CD4-positive, alpha-beta T cell treated with Interleukin-12 subunit alpha and Interleukin-12 subunit beta, for 1 hour (primary cell): ENCODE results near the gene FOXC2.

ENCODE experiments used
- DNase-seq: peaks from one replicate; pipeline ENCODE4 v3.0.0-alpha.2; 2020

FOXC2 gene

DNA sequence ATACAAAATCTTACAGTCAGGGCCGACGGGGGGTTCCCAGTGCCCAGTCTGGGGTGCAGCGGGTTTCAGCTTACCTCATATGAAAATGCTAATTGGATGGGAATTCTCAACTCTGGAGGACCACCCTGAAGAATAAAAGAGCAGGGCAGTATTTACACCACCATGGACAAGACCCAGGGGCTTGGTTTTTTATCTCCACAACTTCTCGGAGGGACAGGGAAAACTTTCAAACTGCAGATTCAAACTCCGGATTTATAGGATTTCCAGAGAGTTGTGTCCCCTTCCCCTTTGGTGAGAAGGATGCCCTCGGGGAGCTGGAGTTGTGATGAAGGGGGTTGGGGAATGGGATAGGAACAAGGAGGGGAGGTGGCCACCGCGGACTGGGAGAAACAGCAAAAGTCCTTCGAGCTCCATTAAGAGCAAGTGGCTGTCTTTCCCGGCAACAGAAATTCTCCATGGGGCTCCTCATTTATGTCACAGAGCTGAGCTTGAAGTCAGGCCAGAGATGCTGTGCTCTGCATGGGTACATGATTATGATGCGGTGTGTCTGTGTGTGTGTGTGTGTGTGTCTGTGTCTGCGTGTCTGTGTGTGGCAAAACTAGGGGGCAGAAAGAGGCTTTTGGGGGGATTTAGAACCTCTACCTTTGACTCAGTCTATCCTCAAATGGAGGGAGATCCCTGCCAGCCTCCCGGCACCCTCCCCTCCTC, 27.4 kb downstream of the FOXC2 start:
- DNase-seq, result no peak

DNA sequence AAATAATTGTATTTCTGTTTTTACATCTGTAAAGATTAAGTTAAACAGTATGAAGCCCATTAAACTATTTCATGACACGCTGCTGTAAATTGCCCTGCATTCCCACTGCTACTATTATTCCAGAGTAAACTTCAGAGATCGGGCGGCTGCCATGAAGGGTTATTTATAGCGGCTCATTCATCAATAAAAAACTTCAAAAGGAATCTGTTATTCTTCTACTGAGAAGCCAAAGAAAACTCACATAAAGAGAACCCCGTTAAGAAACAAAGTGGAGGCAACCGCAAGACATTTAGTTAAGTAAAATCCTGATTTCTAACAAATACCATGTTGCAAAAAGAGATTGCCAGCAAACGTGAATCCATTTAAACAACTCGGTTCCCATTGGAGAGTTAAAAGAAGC, 28.1 kb downstream of the FOXC2 start:
- DNase-seq, result no peak

DNA sequence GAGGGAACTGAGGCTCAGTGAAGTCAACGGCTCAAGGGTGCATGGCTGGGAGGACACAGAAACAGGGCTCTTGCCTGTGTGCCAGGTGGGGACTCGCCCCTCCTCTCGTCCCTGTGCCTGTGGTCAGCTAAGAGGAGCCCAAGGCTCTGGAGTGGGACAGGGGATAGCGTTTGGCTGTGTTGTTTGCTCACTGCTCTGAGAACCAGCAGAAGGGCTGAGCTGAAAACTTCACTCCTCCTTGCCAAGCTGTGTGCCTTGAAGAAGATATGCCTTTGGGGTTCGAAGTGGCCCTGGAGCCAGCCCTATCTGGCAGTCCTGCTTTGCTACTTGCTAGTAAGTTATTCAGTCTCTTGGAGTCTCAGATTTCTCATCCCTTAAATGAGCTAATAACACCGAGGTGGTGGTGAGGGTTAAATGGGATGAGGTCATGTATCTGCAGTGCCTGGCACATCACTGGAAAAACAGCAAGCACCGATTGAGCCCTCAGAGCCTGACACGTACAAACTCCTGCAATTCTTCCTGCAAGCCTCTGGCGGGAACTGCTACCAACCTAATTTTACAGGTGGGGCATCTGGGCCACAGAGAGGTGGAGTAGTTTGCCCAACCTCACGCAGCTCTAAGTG, 29.5 kb downstream of the FOXC2 start:
- no peak for DNase-seq

DNA sequence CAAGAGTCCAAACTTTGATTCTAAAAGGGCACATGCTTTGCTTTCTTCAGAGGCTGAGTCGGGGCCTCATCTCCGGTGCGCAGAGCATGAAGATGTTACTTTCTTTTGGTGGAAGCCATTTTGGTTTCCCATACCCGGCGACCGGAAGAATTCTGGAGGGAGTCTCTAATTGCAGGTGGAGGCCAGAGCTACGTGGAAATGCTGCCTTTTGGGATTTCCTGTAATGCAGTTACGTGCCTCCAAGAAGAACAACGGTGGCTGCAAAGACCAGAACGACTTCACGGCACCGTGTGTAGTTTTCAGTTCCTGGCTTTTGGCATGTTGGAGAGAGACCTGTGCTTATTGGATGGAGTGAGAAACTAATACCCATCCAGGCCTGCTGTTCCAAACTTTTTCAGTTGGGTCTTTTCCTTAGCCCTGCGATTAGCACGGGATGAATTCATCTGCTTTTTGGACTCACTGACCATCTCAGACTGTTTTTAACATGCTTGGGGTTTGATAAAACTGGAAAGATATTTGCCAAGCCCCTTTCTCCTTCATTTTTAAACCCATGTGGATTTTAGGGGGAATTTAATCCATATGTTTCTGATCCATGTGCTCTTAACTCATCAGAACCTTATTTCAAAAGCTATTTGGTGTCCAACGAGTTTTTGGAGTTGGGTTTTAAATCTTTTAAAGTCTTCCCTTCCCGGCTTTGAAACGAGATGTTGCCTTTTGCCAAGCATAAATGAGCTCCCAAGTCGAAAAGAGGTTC, 30.7 kb downstream of the FOXC2 start:
- DNase-seq, result no peak

DNA sequence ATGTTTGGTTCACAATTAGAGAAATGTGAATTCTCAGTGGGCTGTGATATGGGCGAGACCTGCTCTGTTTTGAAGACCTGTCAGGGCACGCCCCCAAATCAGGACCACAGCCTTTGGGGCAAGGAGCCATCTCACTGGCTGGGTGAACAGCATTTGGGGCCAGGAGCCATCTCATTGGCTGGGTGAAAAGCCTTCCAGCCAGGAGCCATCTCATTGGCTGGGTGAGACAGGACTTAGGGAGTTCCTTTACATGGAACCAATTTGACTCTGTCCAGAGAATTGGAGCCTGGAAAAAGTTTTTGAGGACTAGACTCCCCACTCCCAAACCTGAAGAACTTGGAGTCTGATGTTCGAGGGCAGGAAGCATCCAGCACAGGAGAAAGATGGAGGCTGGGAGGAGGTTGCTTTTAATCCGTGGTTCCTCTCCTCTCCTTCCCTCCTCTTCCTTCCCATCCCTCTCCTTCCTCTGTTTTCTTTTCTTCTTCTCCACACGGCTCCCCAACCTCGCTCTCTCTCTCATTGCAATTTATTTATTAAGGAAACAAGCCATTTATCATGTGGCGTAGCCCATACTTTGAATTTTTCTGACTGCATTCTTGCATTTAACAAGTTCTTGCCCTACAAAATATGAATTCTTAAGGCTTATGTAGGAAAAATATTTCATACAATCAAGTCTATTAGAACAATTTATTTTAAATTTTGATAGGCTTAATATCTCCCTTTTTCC, 31.4 kb downstream of the FOXC2 start:
- no peak for DNase-seq

DNA sequence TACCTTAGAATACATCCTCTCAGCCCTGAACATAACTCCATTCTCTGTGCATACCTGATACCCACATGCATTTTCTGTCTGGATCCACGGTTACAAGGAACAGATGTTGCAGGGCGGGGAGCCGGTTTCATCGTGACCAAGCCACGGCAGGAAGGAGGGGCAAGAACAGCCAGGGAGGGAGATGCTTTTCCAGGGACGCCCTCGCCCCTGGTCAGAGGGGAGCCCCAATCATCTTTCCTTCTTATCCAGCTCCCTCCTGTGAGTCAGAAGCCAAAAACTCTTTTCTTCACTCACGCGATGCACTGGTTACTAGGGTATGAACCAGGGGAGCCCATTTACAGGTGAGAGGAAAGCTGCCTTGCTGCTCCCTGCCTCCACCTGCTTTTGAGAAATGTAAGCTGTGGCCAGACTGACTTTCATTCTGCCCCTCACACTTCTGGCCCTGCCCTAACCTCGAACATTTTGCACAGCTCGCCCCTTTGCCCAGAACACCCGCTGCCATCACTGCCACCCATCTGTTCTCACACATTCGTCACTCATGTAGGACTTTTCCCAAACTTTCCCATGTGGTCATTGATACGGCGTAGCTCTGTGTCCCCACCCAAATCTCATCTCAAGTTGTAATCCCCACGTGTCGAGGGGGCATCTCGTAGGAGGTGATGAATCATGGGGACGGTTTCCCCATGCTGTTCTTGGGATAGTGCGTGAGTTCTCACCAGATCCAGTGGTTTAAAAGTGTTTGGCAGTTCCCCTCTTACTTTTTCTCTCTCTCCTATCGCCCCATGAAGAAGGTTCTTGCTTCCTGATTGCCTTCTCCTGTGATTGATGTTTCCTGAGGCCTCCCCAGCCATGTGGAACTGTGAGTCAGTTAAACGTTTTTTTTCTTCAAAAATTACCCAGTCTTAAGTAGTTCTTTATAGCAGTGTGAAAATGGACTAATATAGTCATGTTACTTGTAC, 32.3 kb downstream of the FOXC2 start:
- DNase-seq, result no peak

DNA sequence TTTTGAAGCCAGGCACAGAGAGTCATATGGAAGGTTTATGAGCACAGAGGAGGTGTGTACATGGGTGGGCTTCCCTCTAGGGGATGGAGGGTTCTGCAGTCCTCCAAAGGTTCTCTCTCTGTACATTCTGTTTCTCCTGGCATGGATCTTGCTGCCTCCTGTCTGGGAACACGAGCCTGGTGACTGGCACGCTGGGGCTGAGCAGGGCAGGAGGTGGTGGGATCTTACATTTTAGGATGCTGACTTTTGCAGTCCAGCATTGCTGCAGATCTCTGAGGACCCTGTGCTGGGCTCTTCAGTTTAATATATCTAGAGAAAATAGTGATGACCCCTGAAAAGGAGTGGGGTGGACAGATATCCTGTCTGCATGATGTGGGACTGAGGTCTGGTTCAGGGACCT, 34.7 kb downstream of the FOXC2 start:
- no peak for DNase-seq

DNA sequence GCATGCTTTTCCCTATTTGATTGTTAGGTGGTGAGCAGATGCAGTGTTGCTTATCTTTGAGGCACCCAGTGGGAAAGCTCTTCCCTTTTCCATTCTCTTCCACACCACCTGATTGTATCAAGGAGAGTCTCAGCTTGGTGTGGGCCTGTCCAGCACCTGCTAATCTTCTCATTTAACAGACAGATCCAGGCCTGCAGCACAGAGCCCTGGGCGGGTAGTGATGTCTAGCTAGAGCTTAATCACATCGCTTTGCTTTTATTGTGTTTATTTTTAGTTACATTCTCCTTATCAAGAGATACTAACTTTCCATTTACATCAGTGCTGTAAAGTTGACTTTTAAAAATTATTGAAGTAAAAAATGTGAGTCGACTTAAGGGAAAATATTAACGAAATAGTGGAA, 35.9 kb downstream of the FOXC2 start:
- no peak for DNase-seq

DNA sequence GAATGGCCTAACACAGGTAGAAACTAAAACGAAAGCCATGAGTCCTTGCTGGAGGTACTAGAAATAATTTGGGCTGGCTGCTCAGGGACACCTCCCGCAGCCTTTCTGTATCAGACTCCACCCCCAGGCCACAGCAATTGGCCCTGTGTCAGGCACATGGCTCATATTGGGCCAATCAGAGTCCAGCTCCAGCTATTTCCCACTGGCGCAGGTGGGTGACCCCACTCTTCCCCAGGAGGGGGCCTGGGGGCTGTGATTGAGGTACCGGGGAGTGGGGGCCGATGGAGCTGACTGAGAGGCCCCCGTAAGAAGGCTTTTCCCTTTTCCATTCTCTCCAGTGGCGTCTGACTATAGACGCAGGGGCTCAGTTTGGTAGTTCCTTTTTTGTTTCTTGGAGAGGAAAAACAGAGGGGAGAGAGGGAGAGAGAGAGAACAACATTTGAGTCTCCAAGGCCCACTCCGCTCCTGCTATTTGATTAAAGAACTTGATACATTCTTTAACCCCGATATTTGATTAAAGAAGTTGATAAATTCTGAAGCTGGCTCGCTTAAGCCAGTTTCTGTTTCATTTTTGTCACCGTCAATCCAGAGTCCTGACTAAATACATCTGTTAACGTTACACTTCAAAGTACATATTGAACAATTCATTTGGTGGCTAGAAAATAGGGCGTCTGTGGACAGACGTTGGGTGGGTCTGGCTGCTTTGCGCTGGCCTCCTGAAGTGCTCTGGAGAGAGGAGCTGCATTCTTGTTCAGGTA, 38.0 kb downstream of the FOXC2 start:
- DNase-seq, result peak; percentile 55

DNA sequence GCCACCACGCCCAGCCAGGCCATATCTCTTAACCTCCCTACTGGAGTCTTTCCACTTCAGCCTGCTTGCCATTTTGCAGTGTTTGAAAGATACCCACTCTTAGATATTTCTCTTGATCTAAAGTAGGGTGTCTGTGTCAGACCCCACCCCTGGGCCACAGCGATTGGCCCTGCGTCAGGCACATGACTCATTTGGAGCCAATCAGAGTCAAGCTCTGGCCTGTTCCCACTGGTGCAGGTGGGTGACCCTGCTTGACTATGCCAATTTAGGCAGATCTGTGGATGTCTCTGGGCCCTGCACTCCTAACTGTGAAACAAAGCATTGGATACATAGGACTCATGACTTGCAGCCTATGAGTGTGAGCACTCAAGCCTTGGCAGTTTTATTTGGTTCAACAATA, 39.3 kb downstream of the FOXC2 start:
- DNase-seq, result no peak

DNA sequence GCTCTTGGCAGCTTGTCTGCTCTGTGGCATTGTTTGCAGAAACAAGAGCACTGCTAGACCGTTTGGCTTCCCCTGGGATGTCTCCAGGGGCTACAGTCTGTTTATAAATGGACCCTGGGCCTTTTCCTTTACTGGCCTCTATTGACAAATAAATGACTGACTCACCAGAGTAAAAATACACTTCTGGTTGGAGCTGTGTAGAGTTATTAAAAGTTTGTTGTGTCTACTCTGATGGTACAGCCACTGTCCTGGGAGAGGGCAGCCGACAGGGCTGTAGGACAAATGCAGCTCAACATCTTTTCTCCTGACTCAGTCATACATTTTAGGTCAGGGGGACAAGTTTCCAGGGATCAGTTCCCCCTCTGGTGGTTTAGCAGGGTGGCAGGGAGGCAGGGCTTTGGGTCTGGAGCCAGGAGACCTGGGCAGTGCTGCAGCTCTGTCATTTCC, 41.7 kb downstream of the FOXC2 start:
- no peak for DNase-seq

DNA sequence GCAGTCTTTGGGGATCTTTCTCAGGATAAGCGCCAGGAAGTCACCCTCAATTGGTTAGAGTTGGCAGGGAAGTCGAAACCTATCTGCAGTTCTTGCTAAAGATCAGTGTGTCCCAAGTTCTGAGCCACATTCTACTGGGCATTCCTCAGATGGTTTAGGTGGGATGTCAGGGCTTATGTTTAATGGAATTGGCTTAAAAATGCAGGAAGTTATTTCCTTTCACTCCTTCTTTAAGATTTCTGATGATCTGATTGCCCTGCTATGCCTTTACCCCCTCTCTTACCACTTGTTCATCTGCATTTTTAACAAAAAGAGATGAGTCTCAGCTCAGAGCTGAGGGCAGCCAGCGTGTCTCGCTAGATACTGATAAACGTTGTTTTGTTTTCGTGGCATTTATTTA, 42.5 kb downstream of the FOXC2 start:
- DNase-seq, result no peak

DNA sequence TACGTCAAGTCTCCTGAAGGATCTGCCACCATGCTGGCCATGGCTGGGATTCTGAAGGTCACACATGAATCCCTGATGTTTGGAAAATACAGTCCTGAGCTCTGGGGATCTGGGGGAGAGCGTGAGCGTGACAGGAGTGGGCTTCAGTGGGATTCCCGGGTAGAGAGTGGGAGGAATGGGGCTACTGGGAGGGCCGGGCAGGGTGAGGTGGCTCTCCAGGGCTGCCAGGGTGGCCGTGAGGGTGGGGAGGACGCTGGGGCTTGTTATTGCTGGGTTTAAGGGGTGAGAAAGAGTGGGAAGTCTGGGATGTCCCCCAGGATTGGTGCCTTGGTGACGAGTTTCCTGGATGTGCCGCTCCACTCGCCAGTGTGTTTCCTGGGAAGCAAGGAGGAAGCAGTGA, 43.0 kb downstream of the FOXC2 start:
- DNase-seq, result no peak

DNA sequence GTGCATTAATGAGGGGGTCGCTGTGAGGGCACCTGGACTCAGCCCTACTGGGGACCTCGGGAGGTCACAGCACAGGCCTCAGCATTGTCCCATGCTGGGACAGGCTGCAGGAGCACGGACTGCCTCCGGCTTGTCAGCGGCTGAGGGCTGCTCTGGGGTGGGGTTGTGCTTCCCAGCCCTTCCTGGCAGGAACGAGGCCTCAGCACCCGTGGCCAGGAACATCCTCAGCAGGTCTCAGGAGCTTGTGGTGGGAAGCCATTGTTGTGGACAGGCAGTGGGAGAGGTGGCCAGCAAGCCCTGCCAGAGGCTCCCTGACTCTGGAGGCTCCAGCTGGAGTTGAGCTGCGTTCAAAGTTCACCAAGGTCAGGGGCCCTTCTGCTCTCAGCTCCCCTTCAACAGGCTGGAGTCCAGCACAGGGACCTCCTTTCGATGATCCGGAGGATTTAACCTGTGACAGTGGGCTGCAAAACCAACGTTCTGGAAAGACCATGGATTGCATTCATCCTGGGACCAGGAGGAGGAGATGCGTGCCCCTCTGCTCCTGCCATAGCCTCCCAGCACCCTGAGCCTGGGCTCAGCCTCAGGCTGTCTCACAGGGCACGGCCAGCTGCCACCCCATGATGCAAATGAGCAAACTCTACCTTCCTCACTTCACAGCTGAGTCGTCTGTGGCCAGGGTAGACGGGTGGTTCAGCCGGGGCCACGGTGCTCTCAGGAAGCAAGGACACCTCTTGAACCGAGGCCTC, 44.3 kb downstream of the FOXC2 start:
- no peak for DNase-seq

DNA sequence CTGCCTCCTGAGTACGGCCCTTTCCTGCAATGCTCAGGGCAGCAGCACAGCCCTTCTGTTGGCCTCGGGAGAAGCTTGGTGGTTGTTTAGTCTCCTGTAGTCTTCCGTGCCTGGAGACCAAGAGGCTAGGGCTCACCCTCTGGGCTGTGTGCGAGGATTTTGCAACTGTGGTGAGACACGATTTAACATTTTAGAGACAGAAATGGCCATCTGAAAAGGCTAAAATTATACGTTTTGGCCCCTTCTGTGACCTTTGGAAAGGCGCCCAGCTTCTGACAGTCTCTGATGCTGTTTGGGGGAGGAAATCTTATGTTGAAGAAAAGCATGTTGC, 44.9 kb downstream of the FOXC2 start:
- DNase-seq, result no peak

DNA sequence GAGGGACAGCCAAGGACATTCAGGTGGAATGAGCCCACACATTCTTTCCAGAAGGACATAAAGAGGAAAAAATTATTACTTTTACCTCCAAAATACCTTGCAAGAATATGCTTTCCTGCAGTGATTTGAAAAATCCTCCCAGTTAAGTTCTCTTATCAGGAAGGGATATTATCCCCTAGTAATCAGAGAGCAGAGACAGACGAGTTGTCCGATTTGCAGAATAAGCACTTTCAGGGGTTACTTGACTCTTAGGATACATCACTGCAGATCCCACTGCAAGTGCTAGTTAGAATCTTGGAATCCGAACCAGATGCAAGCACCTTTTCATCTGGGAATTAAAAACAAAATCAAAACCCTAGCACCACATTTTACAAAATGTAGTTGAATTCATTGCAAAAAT, 45.3 kb downstream of the FOXC2 start:
- no peak for DNase-seq

DNA sequence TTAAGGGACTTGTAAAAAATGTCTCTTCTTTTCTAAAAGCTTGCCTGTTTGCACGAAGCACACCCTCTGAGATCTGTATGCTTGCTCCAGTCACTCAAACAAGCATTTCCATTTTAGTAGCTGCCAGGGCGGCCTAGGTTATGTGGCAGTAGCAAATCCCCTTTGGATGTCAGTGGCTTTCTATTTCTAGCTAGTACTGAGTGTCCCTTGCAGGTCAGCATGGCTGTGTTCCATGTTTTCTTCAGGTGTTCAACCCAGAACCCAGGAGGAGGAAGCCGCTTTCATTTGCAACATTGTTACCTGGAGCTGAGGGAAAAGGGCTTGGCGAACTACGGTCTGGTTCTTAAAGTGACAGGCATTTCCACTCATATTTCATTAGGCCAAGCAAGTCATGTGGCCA, 48.1 kb downstream of the FOXC2 start:
- no peak for DNase-seq

DNA sequence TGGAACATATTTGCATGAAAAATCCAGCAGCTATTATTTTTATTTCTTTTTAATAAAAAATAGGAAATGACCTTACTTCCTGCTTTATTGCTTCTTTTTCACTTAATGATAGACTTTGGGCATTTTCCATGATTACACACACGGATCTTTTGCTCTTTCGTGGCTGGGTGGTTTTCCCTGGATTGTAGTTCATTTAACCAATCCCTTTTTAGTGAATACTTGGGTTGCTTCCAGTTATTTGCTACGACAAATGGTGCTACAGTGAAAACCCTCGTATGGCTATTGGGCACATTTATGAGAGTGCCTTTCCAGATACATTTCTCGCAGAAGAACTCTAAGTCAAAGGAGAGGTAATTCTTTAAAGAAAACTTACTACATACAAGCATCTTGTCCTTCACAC, 50.3 kb downstream of the FOXC2 start:
- no peak for DNase-seq

DNA sequence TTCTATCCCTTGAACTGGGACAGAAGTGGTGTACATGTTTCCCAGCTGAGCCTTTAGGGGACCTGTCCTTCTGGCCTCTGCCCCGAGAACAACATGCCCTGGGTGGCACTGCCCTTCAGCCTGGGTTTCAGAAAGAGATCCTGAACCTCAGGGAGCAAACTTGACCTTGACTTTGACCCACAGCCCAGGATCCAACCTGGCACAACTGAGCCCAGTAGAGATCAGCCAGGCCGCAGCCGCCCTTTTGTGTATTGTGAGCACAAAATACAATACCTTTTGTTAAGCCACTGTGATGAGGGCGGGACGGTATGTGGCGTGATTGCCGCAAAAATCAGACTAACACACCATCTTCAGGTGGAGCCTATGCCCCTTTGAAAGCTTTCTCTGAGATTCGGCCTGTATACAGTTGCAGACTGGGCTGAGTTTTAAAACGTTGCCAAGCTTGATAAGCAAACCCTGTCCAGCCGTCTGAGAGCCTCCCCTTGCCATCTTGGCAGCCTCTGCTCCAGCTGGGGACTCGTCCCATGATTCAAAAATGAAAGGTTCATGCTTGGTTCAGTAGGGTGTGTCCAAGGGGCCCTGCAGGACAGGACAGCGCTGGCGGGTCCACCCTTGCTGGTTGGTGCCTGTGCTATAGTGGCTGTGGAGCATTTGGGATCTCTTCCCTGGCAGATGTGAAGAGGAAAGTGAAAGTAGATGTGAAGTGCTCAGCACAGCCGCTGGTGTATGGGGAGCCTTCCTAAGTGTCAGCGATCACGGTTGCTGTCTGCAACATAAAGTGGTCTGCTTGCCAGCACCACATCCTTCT, 52.0 kb downstream of the FOXC2 start:
- no peak for DNase-seq
